Activated CD4-positive, alpha-beta T cell treated with anti-CD3 and anti-CD28 coated beads, Interleukin-2, amount 10 ng/mL, durations not matched to agents 24 days and 14 days (primary cell): Measurements from ENCODE around the gene PHYKPL. TPM values are rescaled to one million over a fixed set of nuclear protein-coding genes. Genes with fewer than 3 reads are reported as not detected.
A peak's percentile ranks its signal among the peaks of the same experiment; 100 is the strongest.
"Not testable (repeated sequence)": the region's sequence is repeated elsewhere in the genome, so short reads cannot be mapped to it uniquely, and the experiment has no call there.

Experiments
- DNase-seq: peaks from one replicate; pipeline ENCODE4 v3.0.0; 2022
- H3K27ac Mint-ChIP-seq: one replicate; pipeline ENCODE4 v1.8.0; 2022; ENCODE audit warnings: mild to moderate bottlenecking, mixed read lengths
- H3K27me3 Mint-ChIP-seq: one replicate; pipeline ENCODE4 v1.8.0; 2022; ENCODE audit warnings: mixed read lengths
- H3K36me3 Mint-ChIP-seq: one replicate; pipeline ENCODE4 v1.8.0; 2022; ENCODE audit warnings: low read depth, mild to moderate bottlenecking, mixed read lengths
- H3K4me1 Mint-ChIP-seq: one replicate; pipeline ENCODE4 v1.8.0; 2021; ENCODE audit warnings: mixed read lengths
- H3K4me3 Mint-ChIP-seq: one replicate; pipeline ENCODE4 v1.8.0; 2022; ENCODE audit warnings: mild to moderate bottlenecking, moderate library complexity, mixed read lengths
- H3K9me3 Mint-ChIP-seq: one replicate; pipeline ENCODE4 v1.8.0; 2021; ENCODE audit warnings: mixed read lengths
- intact Hi-C: fragments of 100-400 bp; cut with micrococcal nuclease; formaldehyde crosslinking; loops from one replicate; pipeline ENCODE4 v1.15.1; 2023
- total RNA-seq: library from RNA; stranded (reverse); gene quantifications from 2 replicates; pipeline ENCODE4 v1.2.3, GENCODE V29; 2022

PHYKPL gene
- total RNA-seq, 1 donor from 2014 or later: 77.8 TPM

DNA sequence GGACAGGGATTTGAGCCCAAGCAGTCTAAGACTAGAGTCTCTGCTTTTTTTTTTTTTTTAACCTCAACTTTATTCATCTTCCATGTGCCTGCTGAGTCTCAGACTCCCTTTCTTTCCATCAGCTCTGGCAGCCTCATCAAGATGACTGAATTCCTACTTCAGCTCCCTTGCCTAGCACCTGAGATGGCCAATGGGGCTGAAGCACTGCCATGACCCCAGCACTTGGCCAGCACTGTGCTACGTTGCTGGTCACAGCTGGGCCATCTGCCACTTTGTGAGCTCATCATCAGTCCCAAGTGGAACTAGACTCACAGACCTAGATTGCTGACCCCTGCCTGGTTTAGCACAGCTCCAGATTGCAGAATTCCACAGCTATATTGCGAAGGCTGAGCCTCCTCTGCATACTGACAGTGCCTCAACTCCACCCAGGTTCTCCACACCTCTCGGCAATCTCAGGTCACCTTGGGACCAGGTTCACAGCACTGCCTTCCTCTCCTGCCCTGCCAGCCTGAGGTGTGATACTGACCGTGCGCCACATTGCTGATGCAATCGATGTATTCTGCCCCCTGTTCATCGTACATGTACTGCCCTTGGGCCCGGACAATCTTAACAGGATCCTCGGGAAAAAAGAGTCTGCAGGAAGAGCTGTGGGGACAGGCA, 1.6 kb downstream of the PHYKPL start:
- intact Hi-C loops: loop anchor here (5.0 to 10.0 kb wide), 2 partner anchors 396 to 1324 kb away; partner anchors contain the start of genes CLK4 and RUFY1
- no peaks in the 10 kb centered on the region for H3K9me3 Mint-ChIP-seq
- DNase-seq: no peak
- H3K27ac Mint-ChIP-seq: peak overlapping the region; percentile 87
- H3K4me1 Mint-ChIP-seq: peaks cover 49% of the 10 kb centered on the region
- H3K27me3 Mint-ChIP-seq: no peaks in the 10 kb centered on the region
- H3K36me3 Mint-ChIP-seq: peaks cover 52% of the 10 kb centered on the region
- H3K4me3 Mint-ChIP-seq: peak overlapping the region; percentile 91

DNA sequence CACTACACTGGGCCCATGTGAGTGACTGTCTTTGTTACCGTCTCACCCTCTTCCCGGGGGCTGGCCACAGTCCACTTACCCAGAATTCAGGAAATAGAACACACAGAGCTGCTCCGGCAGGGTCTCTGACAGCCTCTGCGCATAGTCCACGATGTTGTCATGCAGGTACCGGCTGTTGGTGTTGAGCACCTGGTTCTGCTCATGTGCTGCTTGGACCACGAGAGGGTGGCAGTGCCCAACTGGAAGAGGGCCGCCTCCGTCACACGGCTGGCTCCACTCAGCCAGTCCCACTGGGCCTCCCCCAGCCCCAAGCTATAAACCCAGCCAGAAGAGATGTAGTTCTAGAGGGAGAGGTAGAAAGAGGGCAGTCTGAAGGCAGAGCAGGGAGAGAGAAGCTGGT, 2.7 kb downstream of the PHYKPL start:
- H3K27me3 Mint-ChIP-seq: no peaks in the 10 kb centered on the region
- intact Hi-C loops: loop anchor here (5.0 to 10.0 kb wide), 2 partner anchors 397 to 1325 kb away; partner anchors contain the start of genes CLK4 and RUFY1
- DNase-seq: no peak
- peaks cover 45% of the 10 kb centered on the region for H3K4me1 Mint-ChIP-seq
- no peaks in the 10 kb centered on the region for H3K9me3 Mint-ChIP-seq
- peaks cover 61% of the 10 kb centered on the region for H3K36me3 Mint-ChIP-seq
- peak overlapping the region; percentile 91 for H3K4me3 Mint-ChIP-seq
- no peak overlapping the region for H3K27ac Mint-ChIP-seq

DNA sequence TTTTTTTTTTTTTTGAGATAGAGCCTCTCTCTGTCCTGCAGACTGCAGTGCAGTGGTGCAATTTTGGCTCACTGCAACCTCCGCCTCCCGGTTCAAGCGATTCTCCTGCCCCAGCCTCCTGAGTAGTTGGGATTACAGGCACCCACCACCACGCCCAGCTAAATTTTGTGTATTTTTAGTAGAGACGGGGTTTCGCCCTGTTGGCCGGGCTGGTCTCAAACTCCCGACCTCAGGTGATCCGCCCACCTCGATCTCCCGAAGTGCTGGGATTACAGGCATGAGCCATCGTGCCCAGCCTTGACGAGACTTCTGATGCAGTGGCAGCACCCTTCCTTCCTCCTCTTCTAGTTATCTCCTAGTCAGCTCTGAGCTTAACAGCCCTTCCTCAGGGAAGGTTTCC, 3.5 kb downstream of the PHYKPL start:
- H3K27ac Mint-ChIP-seq: peak overlapping the region; percentile 54
- intact Hi-C loops, H3K9me3 Mint-ChIP-seq, DNase-seq, H3K27me3 Mint-ChIP-seq: not testable (repeated sequence)
- peaks cover 42% of the 10 kb centered on the region for H3K4me1 Mint-ChIP-seq
- H3K36me3 Mint-ChIP-seq: peaks cover 62% of the 10 kb centered on the region
- H3K4me3 Mint-ChIP-seq: peak overlapping the region; percentile 20

DNA sequence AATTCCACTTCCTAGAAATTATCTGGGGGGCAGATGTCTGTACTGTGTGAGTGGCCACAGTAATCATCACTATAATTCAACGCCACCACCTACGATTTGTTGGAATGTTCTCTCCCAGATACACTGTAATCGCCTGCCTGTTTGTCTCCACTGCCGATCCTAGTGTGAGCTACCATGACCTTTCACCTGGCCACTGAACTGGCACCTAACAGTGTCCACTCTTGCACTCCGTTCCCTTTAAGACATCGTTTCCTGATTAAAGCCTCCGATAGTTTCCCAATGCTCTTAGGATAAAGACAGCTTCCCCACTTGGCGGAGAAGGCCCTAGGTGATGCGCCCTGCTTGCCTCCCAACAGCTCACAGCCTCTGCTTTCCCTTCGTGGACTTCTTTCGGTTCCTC, 4.0 kb downstream of the PHYKPL start:
- peaks cover 44% of the 10 kb centered on the region for H3K4me1 Mint-ChIP-seq
- no peaks in the 10 kb centered on the region for H3K9me3 Mint-ChIP-seq
- H3K4me3 Mint-ChIP-seq: no peak overlapping the region
- no peak for DNase-seq
- intact Hi-C loops: no loop called here
- no peak overlapping the region for H3K27ac Mint-ChIP-seq
- H3K36me3 Mint-ChIP-seq: peaks cover 65% of the 10 kb centered on the region
- H3K27me3 Mint-ChIP-seq: no peaks in the 10 kb centered on the region

DNA sequence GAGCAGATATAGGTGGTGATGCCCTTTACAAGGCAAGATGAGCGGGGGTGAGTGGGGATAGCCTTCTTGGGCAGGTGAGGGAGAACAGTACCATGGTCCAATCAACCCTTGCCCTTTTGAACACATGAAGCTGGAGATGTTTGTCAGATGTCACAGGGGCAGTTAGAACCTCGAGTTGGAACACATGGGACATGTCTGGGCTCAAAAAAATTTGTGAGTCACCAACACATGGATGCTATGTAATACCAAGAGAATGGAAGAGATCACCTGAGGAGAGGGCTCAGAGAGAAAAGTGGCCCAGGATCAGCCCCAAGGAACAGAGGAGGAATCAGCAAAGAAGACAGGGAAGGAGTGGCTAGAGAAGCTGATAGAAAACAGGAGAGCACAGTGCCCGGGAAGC, 4.7 kb downstream of the PHYKPL start:
- Mint-ChIP-seq H3K4me1 (peaks cover 44% of the 10 kb centered on the region), H3K27ac (peak overlapping the region; percentile 7), H3K36me3 (peaks cover 71% of the 10 kb centered on the region), H3K4me3 (peak overlapping the region; percentile 25), H3K9me3 (no peaks in the 10 kb centered on the region), H3K27me3 (no peaks in the 10 kb centered on the region)
- DNase-seq: no peak
- intact Hi-C loops: no loop called here

DNA sequence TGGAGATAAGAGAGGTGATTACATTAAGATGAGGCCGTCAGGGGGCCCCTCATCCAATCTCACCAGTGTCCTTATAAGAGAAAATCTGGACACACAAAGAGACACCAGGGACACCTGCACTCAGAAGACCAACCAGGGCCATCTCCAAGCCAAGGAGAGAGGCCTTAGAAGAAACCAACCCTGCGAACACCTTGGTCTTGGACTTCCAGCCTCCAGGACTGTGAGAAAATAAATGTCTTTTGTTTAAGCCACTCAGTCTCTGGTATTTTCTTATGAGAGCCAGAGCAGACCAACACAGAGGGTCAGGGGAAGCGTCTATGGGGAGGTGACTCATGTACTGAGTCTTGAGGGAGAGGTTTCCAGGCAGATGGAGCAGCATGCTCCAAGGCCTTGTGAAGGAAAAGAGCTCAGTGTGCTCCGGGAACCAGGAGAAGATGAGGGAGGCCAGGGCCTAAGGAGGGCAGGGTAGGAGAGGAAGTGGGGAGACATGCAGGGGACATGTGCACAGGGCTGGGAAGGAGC, 5.4 kb downstream of the PHYKPL start:
- intact Hi-C loops: no loop called here
- no peak for DNase-seq
- Mint-ChIP-seq H3K36me3 (peaks cover 71% of the 10 kb centered on the region), H3K9me3 (no peaks in the 10 kb centered on the region), H3K27me3 (no peaks in the 10 kb centered on the region), H3K4me1 (peaks cover 43% of the 10 kb centered on the region), H3K4me3 (no peak overlapping the region), H3K27ac (peak overlapping the region; percentile 26)

DNA sequence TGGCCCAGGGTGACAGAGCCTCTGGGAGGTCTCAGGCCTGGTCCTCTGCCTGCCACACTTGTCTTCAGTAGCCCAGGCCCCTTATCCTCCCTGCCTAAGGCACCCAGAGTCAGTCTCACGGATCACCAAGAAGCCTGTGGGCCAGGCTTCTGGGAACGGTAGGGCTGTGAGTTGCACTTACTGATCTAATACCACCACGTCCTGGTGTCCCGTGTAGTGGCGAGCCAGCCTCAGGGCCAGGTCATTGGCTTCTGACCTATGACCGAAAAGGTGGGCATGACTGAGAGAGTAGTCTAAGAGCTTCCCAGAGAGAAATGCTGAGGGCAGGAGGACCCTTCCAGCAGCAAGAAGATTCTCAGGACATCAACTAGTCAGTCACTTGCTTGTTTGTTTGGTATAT, 7.4 kb downstream of the PHYKPL start:
- no peaks in the 10 kb centered on the region for H3K27me3 Mint-ChIP-seq
- DNase-seq: no peak
- peaks cover 71% of the 10 kb centered on the region for H3K36me3 Mint-ChIP-seq
- H3K9me3 Mint-ChIP-seq: no peaks in the 10 kb centered on the region
- no peak overlapping the region for H3K4me3 Mint-ChIP-seq
- intact Hi-C loops: no loop called here
- peaks cover 40% of the 10 kb centered on the region for H3K4me1 Mint-ChIP-seq
- no peak overlapping the region for H3K27ac Mint-ChIP-seq

DNA sequence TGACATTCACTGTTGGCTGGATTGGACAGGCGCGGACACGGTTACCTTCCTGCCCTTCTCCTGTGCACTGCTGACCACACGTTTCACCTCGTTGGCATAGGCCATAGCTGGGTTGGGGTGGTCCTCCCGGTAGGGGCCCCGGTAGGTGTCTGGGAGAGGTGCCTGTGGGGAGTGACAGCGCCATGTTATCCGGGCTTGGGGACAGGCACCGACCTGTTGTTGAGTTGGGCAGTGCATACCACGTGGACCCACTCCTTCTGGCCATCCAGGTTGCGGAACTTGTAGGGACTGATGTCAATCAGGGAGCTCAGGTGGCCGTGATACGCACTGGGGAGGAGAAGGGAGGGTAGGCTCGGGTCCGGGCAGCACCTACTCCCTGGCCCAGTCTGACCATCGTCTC, 8.2 kb downstream of the PHYKPL start:
- no peak overlapping the region for H3K4me3 Mint-ChIP-seq
- H3K4me1 Mint-ChIP-seq: peaks cover 36% of the 10 kb centered on the region
- H3K9me3 Mint-ChIP-seq: no peaks in the 10 kb centered on the region
- H3K27me3 Mint-ChIP-seq: no peaks in the 10 kb centered on the region
- DNase-seq: no peak
- H3K36me3 Mint-ChIP-seq: peaks cover 69% of the 10 kb centered on the region
- intact Hi-C loops: no loop called here
- H3K27ac Mint-ChIP-seq: no peak overlapping the region

DNA sequence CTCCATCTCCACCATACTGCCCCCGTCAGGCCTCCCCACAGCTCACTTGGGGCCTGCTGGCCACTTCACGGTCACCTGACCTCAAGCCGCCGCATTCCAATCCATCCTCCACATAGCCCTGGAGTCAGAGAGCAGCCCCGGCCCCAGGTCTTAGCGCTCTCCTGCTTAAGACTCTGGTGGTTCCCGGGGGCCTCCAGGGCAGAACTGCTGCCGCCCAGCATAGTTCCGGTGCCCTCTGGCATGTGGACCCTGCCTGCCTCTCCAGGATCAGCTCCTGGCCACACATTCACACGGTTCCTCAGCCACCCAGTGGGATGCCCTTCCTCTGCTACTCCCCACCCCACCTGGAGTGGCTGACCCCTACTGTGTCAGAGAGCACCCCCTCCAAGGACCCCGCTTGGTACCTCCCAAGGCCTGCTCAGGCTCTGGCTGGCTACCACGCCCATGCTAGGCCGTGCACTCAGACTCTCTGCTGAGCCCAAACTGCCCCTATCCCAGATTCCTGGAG, 8.7 kb downstream of the PHYKPL start:
- intact Hi-C loops: no loop called here
- Mint-ChIP-seq H3K27me3 (no peaks in the 10 kb centered on the region), H3K27ac (no peak overlapping the region), H3K4me3 (no peak overlapping the region), H3K36me3 (peaks cover 68% of the 10 kb centered on the region), H3K4me1 (peaks cover 32% of the 10 kb centered on the region), H3K9me3 (no peaks in the 10 kb centered on the region)
- no peak for DNase-seq

DNA sequence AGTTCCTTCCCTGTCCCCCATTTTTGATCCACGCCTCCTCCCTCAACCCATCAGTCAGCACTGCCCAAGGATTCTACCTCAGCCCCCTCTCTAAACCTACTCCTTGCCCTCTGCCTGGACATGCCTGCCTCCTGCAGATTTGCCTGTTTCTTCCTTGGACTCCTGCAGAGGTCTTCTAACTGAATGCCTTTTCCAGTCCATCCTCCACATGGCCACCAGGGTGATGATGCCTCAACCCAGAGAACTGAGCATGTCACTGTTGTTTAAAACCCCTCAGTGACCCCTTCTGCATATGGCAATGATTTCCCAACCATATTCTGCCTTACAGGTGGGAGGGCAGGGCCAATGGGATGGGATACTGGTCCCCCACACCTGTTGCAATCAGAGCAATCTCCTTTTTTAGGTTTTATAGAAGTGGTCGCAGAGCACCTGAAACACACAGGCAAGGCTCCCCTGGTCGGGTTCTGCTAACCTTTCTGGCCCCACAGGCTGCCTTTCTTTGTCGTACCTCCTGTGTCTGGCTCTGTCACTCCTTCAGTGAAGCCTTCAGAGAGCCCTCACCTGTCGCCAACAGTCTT, 9.3 kb downstream of the PHYKPL start:
- Mint-ChIP-seq H3K27ac (peak overlapping the region; percentile 67), H3K27me3 (no peaks in the 10 kb centered on the region), H3K36me3 (peaks cover 68% of the 10 kb centered on the region), H3K9me3 (no peaks in the 10 kb centered on the region), H3K4me1 (peaks cover 28% of the 10 kb centered on the region), H3K4me3 (no peak overlapping the region)
- intact Hi-C loops: no loop called here
- no peak for DNase-seq

DNA sequence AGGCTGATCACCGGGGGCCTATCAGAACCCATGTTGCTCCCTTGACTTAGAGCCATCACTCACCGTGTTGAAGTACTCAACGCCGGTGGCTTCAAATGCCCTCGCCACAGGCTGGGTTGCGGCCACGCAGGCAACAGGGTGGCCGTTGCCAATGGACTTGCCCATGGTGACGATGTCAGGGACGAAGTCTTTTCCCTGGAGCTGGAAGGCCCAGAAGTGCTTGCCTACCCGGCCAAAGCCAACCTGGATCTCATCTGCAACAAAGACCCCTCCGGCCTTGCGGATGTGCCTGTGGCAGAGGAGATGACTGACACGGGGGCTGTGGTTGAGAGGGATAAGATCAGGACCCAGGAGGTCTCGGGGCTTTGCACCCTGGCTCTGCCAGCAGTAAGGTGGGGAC, 10.3 kb downstream of the PHYKPL start:
- intact Hi-C loops: no loop called here
- H3K9me3 Mint-ChIP-seq: no peaks in the 10 kb centered on the region
- no peak for DNase-seq
- H3K36me3 Mint-ChIP-seq: peaks cover 64% of the 10 kb centered on the region
- no peaks in the 10 kb centered on the region for H3K27me3 Mint-ChIP-seq
- peaks cover 19% of the 10 kb centered on the region for H3K4me1 Mint-ChIP-seq
- no peak overlapping the region for H3K27ac Mint-ChIP-seq
- H3K4me3 Mint-ChIP-seq: no peak overlapping the region

DNA sequence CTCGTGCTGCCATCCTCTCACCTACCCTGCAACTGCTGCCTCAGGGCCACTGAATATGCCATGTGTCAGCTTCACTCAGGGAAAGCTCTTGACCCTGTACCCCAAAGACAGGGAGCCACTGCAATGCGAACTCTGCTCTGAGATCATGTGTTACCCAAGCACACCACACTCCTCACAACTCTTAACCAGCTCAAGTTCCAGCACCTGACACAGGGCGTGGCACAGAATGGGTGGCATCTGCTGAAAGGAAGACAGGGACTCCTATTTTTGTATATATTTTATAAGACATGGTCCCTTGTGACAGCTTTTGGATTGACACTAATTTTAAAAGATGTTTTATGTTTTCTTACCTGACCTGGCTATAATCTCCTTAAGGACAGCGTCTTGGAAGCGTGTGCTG, 10.7 kb downstream of the PHYKPL start:
- DNase-seq: no peak
- Mint-ChIP-seq H3K4me1 (peaks cover 17% of the 10 kb centered on the region), H3K9me3 (no peaks in the 10 kb centered on the region), H3K4me3 (no peak overlapping the region), H3K27me3 (no peaks in the 10 kb centered on the region), H3K27ac (peak overlapping the region; percentile 72), H3K36me3 (peaks cover 61% of the 10 kb centered on the region)
- intact Hi-C loops: no loop called here

DNA sequence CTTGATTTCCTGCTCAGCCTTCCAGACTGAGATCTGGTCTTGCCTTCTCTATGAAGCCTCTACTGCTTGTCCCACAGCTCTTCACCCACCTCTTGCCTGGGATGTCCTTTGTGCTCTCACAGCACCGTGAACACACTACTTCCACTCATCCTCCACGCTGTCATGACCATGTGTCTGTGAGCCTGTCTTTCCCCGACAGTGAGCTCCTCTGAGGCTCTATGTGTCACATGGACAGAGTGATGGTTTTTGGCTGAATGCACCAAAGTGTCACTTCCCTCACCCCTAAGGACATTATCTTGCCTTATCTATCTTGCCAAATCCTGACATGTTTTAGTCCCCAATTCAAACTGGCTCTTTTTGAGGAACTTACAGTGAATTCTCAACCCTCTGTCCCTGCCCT, 11.3 kb downstream of the PHYKPL start:
- no peaks in the 10 kb centered on the region for H3K9me3 Mint-ChIP-seq
- intact Hi-C loops: no loop called here
- peaks cover 62% of the 10 kb centered on the region for H3K36me3 Mint-ChIP-seq
- no peaks in the 10 kb centered on the region for H3K27me3 Mint-ChIP-seq
- H3K4me1 Mint-ChIP-seq: peaks cover 15% of the 10 kb centered on the region
- H3K27ac Mint-ChIP-seq: peak overlapping the region; percentile 72
- DNase-seq: no peak
- no peak overlapping the region for H3K4me3 Mint-ChIP-seq

DNA sequence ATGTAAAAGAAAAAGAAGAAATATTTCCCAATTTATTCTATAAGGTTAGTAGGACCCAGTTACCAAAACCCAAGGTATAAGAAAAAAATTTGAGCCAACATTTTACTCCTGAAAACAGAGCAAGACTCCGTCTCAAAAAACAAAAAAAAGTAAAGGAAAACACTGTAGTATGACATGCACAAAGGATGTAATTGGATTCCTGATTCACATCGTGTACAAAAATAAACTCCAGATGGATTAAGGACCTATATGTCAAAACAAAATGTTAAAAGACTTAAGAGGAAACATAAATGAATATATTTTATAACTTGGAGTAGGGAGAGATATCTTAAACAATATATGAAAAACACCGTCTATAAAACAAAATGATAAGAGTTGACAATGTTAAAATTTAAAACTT, 13.8 kb downstream of the PHYKPL start:
- H3K4me3 Mint-ChIP-seq: no peak overlapping the region
- H3K27ac Mint-ChIP-seq: no peak overlapping the region
- H3K4me1 Mint-ChIP-seq: peaks cover 22% of the 10 kb centered on the region
- H3K36me3 Mint-ChIP-seq: peaks cover 66% of the 10 kb centered on the region
- intact Hi-C loops: no loop called here
- no peaks in the 10 kb centered on the region for H3K27me3 Mint-ChIP-seq
- DNase-seq: no peak
- H3K9me3 Mint-ChIP-seq: no peaks in the 10 kb centered on the region
